Measurements from ENCODE around the gene MED9. TPM values are rescaled to one million over a fixed set of nuclear protein-coding genes. Genes with fewer than 3 reads are reported as not detected.
"Not testable (repeated sequence)": the region's sequence is repeated elsewhere in the genome, so short reads cannot be mapped to it uniquely, and the experiment has no call there.

MED9 gene
- total and polyA plus RNA-seq, 9 donors, result 11.5 to 15.7 (median 13.8) TPM

GRCh38 chr17:17463821-17464220, 13.0 kb upstream of the MED9 start:
- Histone ChIP-seq H3K27ac (no peak overlapping the region), H3K36me3 (no peaks in the 10 kb centered on the region), H3K27me3 (no peaks in the 10 kb centered on the region), H3K9me3 (no peaks in the 10 kb centered on the region), H3K4me1 (ENCODE audit: insufficient read depth) (no peaks in the 10 kb centered on the region), H3K4me3 (no peak overlapping the region)
- intact Hi-C loops (cut with DNase I), result loop anchor here in 1 of 4 donors (10.0 kb wide), 1 partner anchor 79 kb away; no protein-coding TSS in a partner anchor
- no peak for TF ChIP-seq EP300 (IDR thresholded peaks at IDR 0.05)
- no peak for TF ChIP-seq CTCF (IDR thresholded peaks at IDR 0.05)
- no peak for TF ChIP-seq POLR2A (IDR thresholded peaks at IDR 0.05)
- no peak for DNase-seq
- 78 to 89% (median 85%) methylated on average over 6 of the region's 6 CpGs for WGBS, 3 donors

DNA sequence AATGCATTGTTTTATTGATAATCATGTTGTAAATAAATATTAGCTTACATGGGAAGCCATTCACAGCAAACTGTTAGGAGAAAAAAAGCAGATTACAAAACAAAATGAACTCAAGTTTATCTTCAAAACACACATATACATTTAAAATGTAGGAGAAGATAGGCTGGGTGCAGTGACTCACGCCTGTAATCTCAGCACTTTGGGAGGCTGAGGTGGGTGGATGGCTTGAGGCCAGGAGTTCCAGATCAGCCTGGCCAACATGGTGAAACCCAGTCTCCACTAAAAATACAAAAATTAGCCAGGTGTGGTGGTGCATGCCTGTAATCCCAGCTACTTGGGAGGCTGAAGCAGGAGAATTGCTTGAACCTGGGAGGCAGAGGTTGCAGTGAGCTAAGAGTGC, 10.9 kb upstream of the MED9 start:
- not testable (repeated sequence) for H3K36me3 ChIP-seq; H3K27ac ChIP-seq; H3K9me3 ChIP-seq; H3K27me3 ChIP-seq; H3K4me3 ChIP-seq; DNase-seq; H3K4me1 ChIP-seq (ENCODE audit: insufficient read depth)
- intact Hi-C loops (cut with DNase I), result loop anchor here in 1 of 4 donors (10.0 kb wide), 1 partner anchor 81 kb away; no protein-coding TSS in a partner anchor
- WGBS, 3 donors, result 20 to 32% (median 28%) methylated on average over 1 of the region's 1 CpG

DNA sequence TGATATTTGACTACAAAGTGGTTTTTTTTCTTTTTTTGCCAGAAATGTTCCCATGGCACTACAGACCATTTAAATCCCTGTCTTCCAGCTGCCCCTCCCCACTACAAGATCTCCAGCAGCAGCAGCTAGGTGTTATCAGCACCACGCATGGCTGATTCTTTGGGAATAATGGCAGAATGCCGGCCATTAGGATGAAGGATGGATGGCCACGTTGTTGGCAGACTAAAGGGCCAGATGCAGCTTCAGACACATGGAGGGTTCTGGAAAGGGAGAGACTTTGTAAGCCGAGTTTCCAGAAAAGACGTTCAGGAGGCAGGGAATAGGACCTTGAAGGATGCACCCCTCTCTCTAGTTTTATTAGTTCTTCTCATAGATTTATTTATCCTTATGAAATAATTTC, 10.3 kb upstream of the MED9 start:
- 40 to 55% (median 53%) methylated on average over 5 of the region's 5 CpGs for WGBS, 3 donors
- H3K4me1 ChIP-seq (ENCODE audit: insufficient read depth), result no peaks in the 10 kb centered on the region
- intact Hi-C loops (cut with DNase I), result loop anchor here in 1 of 4 donors (10.0 kb wide), 1 partner anchor 82 kb away; no protein-coding TSS in a partner anchor

DNA sequence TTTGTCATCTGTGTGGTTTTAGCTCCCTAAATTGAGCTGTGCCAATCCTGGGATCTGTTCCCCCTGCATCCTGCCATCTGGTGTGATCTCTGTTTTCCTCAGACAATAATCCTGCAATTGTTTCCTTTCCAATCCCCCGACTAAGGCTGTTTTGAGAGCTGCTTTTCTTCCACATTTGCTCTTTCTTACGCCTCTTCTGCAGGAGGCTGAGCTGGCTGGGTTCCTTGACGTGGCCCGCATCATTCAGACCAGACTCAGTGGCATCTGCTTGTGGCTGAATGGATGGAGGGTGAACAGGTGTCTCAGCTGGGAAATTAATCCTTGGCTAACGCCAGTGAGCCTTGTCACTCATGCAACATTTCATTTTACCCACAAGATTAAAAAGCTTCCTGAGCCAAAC, 9.8 kb upstream of the MED9 start:
- no peak for TF ChIP-seq CTCF (IDR thresholded peaks at IDR 0.05)
- no peak for TF ChIP-seq POLR2A (IDR thresholded peaks at IDR 0.05)
- TF ChIP-seq EP300 (IDR thresholded peaks at IDR 0.05), result no peak
- Histone ChIP-seq H3K4me3 (no peak overlapping the region), H3K36me3 (no peaks in the 10 kb centered on the region), H3K4me1 (ENCODE audit: insufficient read depth) (no peaks in the 10 kb centered on the region), H3K27ac (no peak overlapping the region), H3K27me3 (no peaks in the 10 kb centered on the region), H3K9me3 (no peaks in the 10 kb centered on the region)
- no peak for DNase-seq
- WGBS, 3 donors, result 63 to 73% (median 73%) methylated on average over 5 of the region's 5 CpGs
- intact Hi-C loops (cut with DNase I), result loop anchor here in 1 of 4 donors (10.0 kb wide), 1 partner anchor 82 kb away; no protein-coding TSS in a partner anchor

More for the DNA sequence above, 10.3 kb upstream of the MED9 start:
- Histone ChIP-seq H3K4me3 (no peak overlapping the region), H3K9me3 (no peaks in the 10 kb centered on the region), H3K27ac (no peak overlapping the region), H3K36me3 (no peaks in the 10 kb centered on the region), H3K27me3 (no peaks in the 10 kb centered on the region)
- no peak for DNase-seq
- TF ChIP-seq CTCF (IDR thresholded peaks at IDR 0.05), result no peak
- TF ChIP-seq EP300 (IDR thresholded peaks at IDR 0.05), result no peak
- no peak for TF ChIP-seq POLR2A (IDR thresholded peaks at IDR 0.05)

DNA sequence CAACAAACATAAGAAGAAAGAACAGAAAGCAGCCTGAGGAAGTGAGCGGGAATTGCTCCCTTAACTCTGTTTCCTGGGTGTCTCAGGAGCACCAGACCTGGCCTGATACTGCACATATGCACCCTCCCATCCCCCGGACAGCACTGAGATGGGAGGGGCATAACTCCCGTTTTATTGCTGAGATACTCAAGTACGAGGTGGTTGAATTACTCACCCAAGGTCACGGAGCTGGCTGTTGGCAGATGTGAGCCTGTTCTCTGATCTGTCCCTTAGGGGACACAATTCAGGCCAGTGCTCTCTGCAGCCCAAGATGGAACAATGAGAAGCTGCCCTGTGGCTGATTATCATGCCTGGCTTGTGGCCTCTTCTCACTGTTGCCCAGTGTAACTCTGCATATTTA, 9.1 kb upstream of the MED9 start:
- DNase-seq, result no peak
- Histone ChIP-seq H3K27ac (no peak overlapping the region), H3K9me3 (no peaks in the 10 kb centered on the region), H3K27me3 (no peaks in the 10 kb centered on the region), H3K4me1 (ENCODE audit: insufficient read depth) (no peaks in the 10 kb centered on the region), H3K4me3 (no peak overlapping the region), H3K36me3 (no peaks in the 10 kb centered on the region)
- WGBS, 3 donors, result 22 to 29% (median 22%) methylated on average over 5 of the region's 5 CpGs
- TF ChIP-seq POLR2A (IDR thresholded peaks at IDR 0.05), result no peak
- intact Hi-C loops (cut with DNase I), result loop anchor here in 1 of 4 donors (10.0 kb wide), 1 partner anchor 83 kb away; no protein-coding TSS in a partner anchor
